ENCODE data around the gene DNAH7.

Gene DNAH7

GRCh38 chr2:195734395-195734794 lies 334.2 kb downstream of the DNAH7 start:
- no peak for TF ChIP-seq CTCF (conservative IDR thresholded peaks at IDR 0.05; ENCODE audit: low read depth, low read length)
- Histone ChIP-seq H3K27ac (no peak overlapping the region), H3K36me3 (ENCODE audit: insufficient read depth) (no peaks in the 10 kb centered on the region)

DNA sequence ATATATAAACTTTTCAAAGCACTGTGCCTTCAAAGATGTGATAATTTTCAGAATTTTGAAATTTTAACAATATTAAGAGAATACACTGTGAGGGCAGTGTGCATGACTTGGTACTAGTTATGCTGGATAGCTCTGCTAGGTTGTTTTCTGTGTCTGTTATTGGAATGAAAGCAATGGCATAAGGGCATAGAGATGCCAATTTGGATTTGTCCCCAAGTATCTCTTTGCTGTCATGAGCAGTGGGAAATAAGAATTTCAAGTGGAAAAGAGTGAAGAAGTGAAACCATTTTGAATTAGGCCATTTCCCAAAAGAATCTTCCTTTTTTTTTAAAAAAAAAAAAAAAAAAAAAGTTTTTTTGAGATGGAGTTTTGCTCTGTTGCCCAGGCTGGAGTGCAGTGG lies 334.8 kb downstream of the DNAH7 start:
- Histone ChIP-seq H3K36me3 (ENCODE audit: insufficient read depth) (no peaks in the 10 kb centered on the region), H3K4me3 (IDR thresholded peaks at IDR 0.05; ENCODE audit: insufficient read depth, low read depth, low read length) (no peak overlapping the region), H4K20me1 (ENCODE audit: insufficient read depth) (no peaks in the 10 kb centered on the region), H3K9ac (no peak overlapping the region), H3K79me2 (ENCODE audit: insufficient read depth, low read depth) (no peaks in the 10 kb centered on the region), H3K4me2 (no peak overlapping the region), H3K27me3 (ENCODE audit: insufficient read depth, low read depth) (no peaks in the 10 kb centered on the region), H2AFZ (ENCODE audit: low read depth) (no peak overlapping the region), H3K27ac (no peak overlapping the region), H3K4me1 (ENCODE audit: low read depth, poor library complexity, severe bottlenecking) (no peaks in the 10 kb centered on the region)
- TF ChIP-seq CTCF (conservative IDR thresholded peaks at IDR 0.05; ENCODE audit: low read depth, low read length) = no peak

More at GRCh38 chr2:195734395-195734794, 334.2 kb downstream of the DNAH7 start:
- H3K79me2 ChIP-seq (ENCODE audit: insufficient read depth, low read depth) = no peaks in the 10 kb centered on the region
- H3K4me1 ChIP-seq (ENCODE audit: low read depth, poor library complexity, severe bottlenecking) = no peaks in the 10 kb centered on the region
- H4K20me1 ChIP-seq (ENCODE audit: insufficient read depth) = no peaks in the 10 kb centered on the region
- no peak overlapping the region for H3K4me2 ChIP-seq
- H3K27me3 ChIP-seq (ENCODE audit: insufficient read depth, low read depth) = no peaks in the 10 kb centered on the region
- H2AFZ ChIP-seq (ENCODE audit: low read depth) = no peak overlapping the region
- H3K9ac ChIP-seq = no peak overlapping the region
- H3K4me3 ChIP-seq (IDR thresholded peaks at IDR 0.05; ENCODE audit: insufficient read depth, low read depth, low read length) = no peak overlapping the region

GRCh38 chr2:195732574-195732973 lies 336.1 kb downstream of the DNAH7 start:
- Histone ChIP-seq H3K4me3 (IDR thresholded peaks at IDR 0.05; ENCODE audit: insufficient read depth, low read depth, low read length) (no peak overlapping the region), H3K79me2 (ENCODE audit: insufficient read depth, low read depth) (no peaks in the 10 kb centered on the region), H3K4me2 (no peak overlapping the region), H3K27ac (no peak overlapping the region), H4K20me1 (ENCODE audit: insufficient read depth) (no peaks in the 10 kb centered on the region), H2AFZ (ENCODE audit: low read depth) (no peak overlapping the region), H3K4me1 (ENCODE audit: low read depth, poor library complexity, severe bottlenecking) (no peaks in the 10 kb centered on the region), H3K36me3 (ENCODE audit: insufficient read depth) (no peaks in the 10 kb centered on the region), H3K9ac (no peak overlapping the region), H3K27me3 (ENCODE audit: insufficient read depth, low read depth) (no peaks in the 10 kb centered on the region)
- no peak for TF ChIP-seq CTCF (conservative IDR thresholded peaks at IDR 0.05; ENCODE audit: low read depth, low read length)

GRCh38 chr2:195730912-195731311 lies 337.7 kb downstream of the DNAH7 start:
- H3K4me2 ChIP-seq = no peak overlapping the region
- H3K9ac ChIP-seq = no peak overlapping the region
- TF ChIP-seq CTCF (conservative IDR thresholded peaks at IDR 0.05; ENCODE audit: low read depth, low read length) = no peak
- no peaks in the 10 kb centered on the region for H3K36me3 ChIP-seq (ENCODE audit: insufficient read depth)
- no peaks in the 10 kb centered on the region for H3K27me3 ChIP-seq (ENCODE audit: insufficient read depth, low read depth)
- no peaks in the 10 kb centered on the region for H3K79me2 ChIP-seq (ENCODE audit: insufficient read depth, low read depth)
- H3K4me1 ChIP-seq (ENCODE audit: low read depth, poor library complexity, severe bottlenecking) = no peaks in the 10 kb centered on the region
- no peak overlapping the region for H3K4me3 ChIP-seq (IDR thresholded peaks at IDR 0.05; ENCODE audit: insufficient read depth, low read depth, low read length)
- no peaks in the 10 kb centered on the region for H4K20me1 ChIP-seq (ENCODE audit: insufficient read depth)
- no peak overlapping the region for H3K27ac ChIP-seq
- no peak overlapping the region for H2AFZ ChIP-seq (ENCODE audit: low read depth)
